Activated T-cell treated with anti-CD3 and anti-CD28 coated beads, Interleukin-2, amount 50 U/mL, for 72 hours (primary cell): Measurements from ENCODE around the gene DCLK2. TPM values are rescaled to one million over a fixed set of nuclear protein-coding genes. Genes with fewer than 3 reads are reported as not detected.

ENCODE experiments used
- ATAC-seq, 2 donors: fragments of 150-1000 bp; cut with Tn5 transposase; replicated peaks in 1 of 2; 2 replicates each; pipeline ENCODE4 v1.10.0; 2021; ENCODE audit warnings: moderate library complexity in 2 of 2, mild to moderate bottlenecking in 1 of 2
- DNase-seq, 2 donors: peaks; one replicate each; pipeline ENCODE4 v3.0.0; 2021 to 2022; ENCODE audit warnings: mixed read lengths in 1 of 2
- H3K27ac Mint-ChIP-seq: one replicate; pipeline ENCODE4 v1.8.0; 2022; ENCODE audit warnings: mild to moderate bottlenecking, moderate library complexity, mixed read lengths
- H3K27me3 Mint-ChIP-seq: one replicate; pipeline ENCODE4 v1.8.0; 2022; ENCODE audit warnings: low read depth, mixed read lengths
- H3K36me3 Mint-ChIP-seq, 2 donors: one replicate each; pipeline ENCODE4 v1.8.0; 2022; ENCODE audit warnings: mixed read lengths in 2 of 2, mild to moderate bottlenecking in 1 of 2; ENCODE audit not compliant: insufficient read depth in 2 of 2
- H3K4me1 Mint-ChIP-seq: one replicate; pipeline ENCODE4 v1.8.0; 2022; ENCODE audit warnings: low read depth, mixed read lengths
- H3K4me3 Mint-ChIP-seq, 2 donors: one replicate each; pipeline ENCODE4 v1.8.0; 2022; ENCODE audit warnings: mild to moderate bottlenecking in 2 of 2, mixed read lengths in 2 of 2, moderate library complexity in 2 of 2
- H3K9me3 Mint-ChIP-seq, 2 donors: one replicate each; pipeline ENCODE4 v1.8.0; 2022; ENCODE audit warnings: mixed read lengths in 2 of 2
- total RNA-seq, 2 donors: library from RNA; stranded (reverse); gene quantifications; one replicate each; pipeline ENCODE4 v1.2.3, GENCODE V29; 2022

Gene DCLK2
- total RNA-seq, 2 donors from 2014 or later, result 0.12 to 0.46 TPM

DNA sequence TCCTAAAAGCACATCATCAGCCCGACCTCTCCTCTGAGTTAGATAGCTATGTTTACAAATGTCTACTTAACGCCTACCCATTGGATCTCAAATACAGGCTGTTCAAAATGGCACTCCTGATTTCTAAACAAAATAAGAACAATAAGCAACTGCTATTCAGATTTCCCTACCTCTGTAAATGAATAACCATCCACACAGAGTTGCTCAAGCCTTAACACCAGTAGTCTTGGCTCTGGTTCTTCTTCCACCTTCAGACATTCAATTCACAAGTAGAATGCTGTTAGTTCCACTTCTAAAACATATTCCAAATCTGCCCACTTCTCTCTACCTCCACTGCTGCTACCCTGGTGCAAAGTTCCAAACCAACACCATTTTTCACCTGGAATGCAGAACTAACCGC is 27.1 kb upstream of the DCLK2 start:
- H3K9me3 Mint-ChIP-seq, result peaks cover 1 to 2% of the 10 kb centered on the region in 2 donors
- H3K4me1 Mint-ChIP-seq, result no peaks in the 10 kb centered on the region
- H3K27me3 Mint-ChIP-seq, result no peaks in the 10 kb centered on the region
- no peak overlapping the region for H3K4me3 Mint-ChIP-seq
- H3K27ac Mint-ChIP-seq, result no peak overlapping the region
- no peak for DNase-seq
- no peaks in the 10 kb centered on the region for H3K36me3 Mint-ChIP-seq
- no peak for ATAC-seq

DNA sequence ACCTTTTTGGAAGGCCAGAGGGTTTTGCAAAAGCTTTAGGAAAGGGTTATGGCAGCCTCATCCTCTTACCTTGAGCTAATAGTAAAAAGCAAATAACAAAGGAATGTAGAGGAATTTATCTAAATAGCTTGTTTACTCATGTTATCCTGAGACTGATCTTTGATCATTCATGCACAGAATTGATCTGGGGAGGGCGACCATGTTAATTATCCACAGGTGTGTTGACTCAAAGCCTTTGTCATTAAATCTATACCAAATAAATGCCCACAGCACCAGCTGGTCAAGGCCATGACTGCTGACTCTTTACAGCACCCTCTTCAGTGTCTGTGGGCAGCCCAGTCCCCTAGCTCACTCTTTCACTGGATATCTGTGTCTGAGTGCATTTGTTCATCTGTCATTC is 22.8 kb upstream of the DCLK2 start:
- DNase-seq, result no peak
- no peak overlapping the region for H3K27ac Mint-ChIP-seq
- ATAC-seq, result no peak
- H3K4me3 Mint-ChIP-seq, result no peak overlapping the region
- no peaks in the 10 kb centered on the region for H3K36me3 Mint-ChIP-seq
- no peaks in the 10 kb centered on the region for H3K4me1 Mint-ChIP-seq
- H3K9me3 Mint-ChIP-seq, result peaks cover 1 to 2% of the 10 kb centered on the region in 2 donors
- peaks cover 6% of the 10 kb centered on the region for H3K27me3 Mint-ChIP-seq

DNA sequence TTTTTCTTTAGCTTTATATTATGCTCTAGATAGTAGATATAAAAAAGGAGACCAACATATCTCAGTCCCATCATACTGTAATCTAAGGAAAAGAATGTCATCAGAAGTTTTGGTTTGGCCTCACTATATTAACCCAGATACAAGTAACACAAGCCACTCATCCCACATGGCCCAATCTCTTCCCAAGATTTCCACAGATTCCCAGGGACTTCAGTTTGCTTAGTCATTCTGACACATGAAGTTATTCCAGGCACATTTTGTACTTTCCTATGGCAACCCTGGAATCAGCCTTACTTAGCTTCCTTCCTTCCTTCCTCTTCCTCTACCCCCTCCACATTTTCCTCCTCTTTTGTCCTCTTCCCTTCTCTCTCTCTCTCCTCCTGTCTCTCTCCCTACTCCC is 21.7 kb upstream of the DCLK2 start:
- Mint-ChIP-seq H3K9me3 (peaks cover 1 to 2% of the 10 kb centered on the region in 2 donors), H3K36me3 (no peaks in the 10 kb centered on the region), H3K4me3 (no peak overlapping the region), H3K4me1 (no peaks in the 10 kb centered on the region), H3K27ac (no peak overlapping the region), H3K27me3 (peaks cover 10% of the 10 kb centered on the region)
- DNase-seq (no peak), ATAC-seq (no peak)

DNA sequence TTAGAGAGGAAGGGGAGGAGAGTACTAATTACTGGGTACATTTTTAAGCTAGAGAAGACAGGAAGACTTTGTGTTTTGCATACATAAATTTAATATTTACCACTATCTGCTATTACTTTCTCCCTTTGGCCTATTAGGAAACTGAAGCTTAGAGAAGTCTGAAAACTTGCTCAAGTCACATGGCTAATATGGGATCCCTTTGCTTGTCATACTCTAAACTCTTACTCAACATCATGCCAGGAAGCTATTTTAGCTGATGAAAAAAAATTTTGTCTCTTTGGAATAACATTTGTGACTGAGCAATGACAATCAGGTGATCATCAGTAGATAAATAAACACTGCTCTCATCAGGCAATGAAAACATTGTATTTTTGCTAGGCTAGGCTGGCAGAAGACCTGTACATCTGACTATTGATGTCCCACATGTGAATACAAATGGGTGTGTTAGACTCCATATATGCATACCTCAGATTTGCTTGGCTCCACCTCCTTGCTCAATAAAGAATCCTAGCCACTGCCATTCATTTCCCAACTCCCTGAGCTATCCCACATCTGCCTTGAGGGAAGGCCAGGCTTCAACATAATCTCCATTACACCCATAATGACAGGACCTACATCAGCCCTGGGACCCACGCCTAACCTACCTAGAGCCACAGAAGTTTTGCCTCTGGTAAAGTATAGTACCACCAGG is 17.0 kb upstream of the DCLK2 start:
- Mint-ChIP-seq H3K9me3 (no peaks in the 10 kb centered on the region), H3K27ac (no peak overlapping the region), H3K36me3 (no peaks in the 10 kb centered on the region), H3K4me1 (no peaks in the 10 kb centered on the region), H3K27me3 (peaks cover 14% of the 10 kb centered on the region), H3K4me3 (no peak overlapping the region)
- ATAC-seq (no peak), DNase-seq (no peak)

DNA sequence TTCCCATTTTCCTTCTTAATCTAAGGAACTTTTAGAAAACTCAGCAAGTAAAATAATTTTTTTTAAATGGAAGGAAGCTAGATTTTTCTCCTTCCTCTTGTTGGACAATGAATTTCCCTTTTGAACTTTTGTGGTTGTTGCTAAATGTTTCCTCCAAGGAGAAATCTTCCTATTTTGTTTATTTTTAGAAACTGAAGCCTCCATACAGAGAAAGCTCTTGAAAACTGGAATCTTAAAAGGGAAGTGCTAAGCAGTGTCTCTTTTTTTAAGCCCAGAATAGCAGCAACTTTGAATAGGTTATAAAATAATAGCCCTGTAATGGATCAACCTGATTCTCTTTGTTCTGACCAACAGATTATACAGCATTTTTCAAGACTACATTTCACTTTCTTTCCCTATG is 15.1 kb upstream of the DCLK2 start:
- Mint-ChIP-seq H3K4me3 (no peak overlapping the region), H3K36me3 (no peaks in the 10 kb centered on the region), H3K4me1 (no peaks in the 10 kb centered on the region), H3K9me3 (no peaks in the 10 kb centered on the region), H3K27ac (no peak overlapping the region), H3K27me3 (peaks cover 12% of the 10 kb centered on the region)
- no peak for DNase-seq
- ATAC-seq, result no peak

DNA sequence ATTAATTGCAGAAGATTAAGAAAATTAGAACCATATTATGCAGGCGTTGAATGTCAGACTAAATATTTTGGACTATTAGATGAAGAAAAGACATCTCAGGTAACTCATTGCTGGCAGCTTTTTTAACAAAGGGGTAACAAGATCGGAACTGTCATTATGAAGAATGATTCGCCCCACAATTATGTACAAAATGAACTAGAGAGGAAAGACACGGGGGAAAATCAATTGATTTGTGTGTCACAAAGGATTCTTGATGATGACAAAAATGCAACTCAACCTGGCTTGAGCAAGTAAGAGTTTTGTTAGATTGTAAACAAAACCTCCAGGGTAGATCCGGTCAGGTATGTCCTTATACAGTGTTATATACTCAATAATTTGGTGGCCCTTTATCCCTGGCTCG is 12.5 kb upstream of the DCLK2 start:
- H3K4me3 Mint-ChIP-seq, result no peak overlapping the region

DNA sequence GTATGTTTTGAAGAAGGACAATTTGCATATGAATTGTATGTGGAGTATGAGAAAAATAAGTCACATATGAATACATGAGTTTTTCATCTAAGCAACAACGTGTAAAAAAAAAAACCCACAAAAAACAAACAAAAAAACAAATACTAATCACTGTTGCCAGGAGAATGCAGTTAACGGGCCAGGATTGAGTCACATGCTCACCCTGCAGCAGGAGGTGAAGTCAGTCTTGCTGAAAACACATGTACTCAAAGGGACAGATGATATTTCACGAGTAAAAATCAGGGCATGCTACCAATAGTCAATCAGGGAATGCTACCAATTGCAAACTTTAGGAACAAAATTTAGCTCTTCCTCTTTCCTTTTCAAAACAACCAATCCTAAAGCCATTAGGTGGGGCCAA is 10.4 kb upstream of the DCLK2 start:
- ATAC-seq (no peak), DNase-seq (no peak)
- no peaks in the 10 kb centered on the region for H3K36me3 Mint-ChIP-seq
- H3K4me1 Mint-ChIP-seq, result no peaks in the 10 kb centered on the region
- no peaks in the 10 kb centered on the region for H3K9me3 Mint-ChIP-seq
- peaks cover 11% of the 10 kb centered on the region for H3K27me3 Mint-ChIP-seq
- H3K27ac Mint-ChIP-seq, result no peak overlapping the region
- H3K4me3 Mint-ChIP-seq, result no peak overlapping the region

More for the DNA sequence above, 12.5 kb upstream of the DCLK2 start:
- Mint-ChIP-seq H3K9me3 (no peaks in the 10 kb centered on the region), H3K27me3 (peaks cover 18% of the 10 kb centered on the region), H3K4me1 (no peaks in the 10 kb centered on the region), H3K27ac (no peak overlapping the region), H3K36me3 (no peaks in the 10 kb centered on the region)
- DNase-seq (no peak), ATAC-seq (no peak)

DNA sequence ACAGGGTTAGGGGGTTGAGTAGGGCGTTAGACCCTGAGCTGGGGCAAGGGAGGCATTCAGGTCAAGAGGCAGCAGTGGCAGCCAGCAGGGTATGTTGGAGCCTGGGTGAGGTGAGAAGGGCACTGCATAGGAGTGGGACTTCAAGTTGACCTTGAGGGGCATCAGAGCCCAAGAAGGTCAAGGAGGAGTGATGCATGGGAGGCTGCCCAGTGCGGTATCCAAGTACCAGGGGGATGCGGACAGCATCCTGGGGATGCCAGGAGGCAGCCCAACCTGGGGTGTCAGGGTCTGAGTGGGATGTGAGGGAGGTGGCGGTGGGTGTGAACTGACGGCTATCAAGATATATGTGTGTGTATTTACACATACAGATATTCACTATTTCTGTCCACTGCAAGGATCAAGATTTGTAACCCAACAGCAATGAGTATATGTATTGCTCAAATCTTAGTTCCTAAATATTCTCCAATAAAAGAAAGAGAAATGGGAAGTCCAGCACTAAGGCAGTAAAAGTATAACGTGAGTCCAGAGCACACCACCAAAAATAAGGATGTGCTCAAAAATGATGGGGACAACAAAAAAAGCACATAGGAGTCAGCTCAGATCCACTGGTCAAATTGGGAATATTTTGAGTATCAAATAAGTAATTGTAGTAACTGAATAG is 9.8 kb upstream of the DCLK2 start:
- no peak for ATAC-seq
- no peaks in the 10 kb centered on the region for H3K36me3 Mint-ChIP-seq
- DNase-seq, result no peak
- peaks cover 11% of the 10 kb centered on the region for H3K27me3 Mint-ChIP-seq
- H3K27ac Mint-ChIP-seq, result no peak overlapping the region
- H3K4me1 Mint-ChIP-seq, result no peaks in the 10 kb centered on the region
- H3K9me3 Mint-ChIP-seq, result no peaks in the 10 kb centered on the region
- H3K4me3 Mint-ChIP-seq, result no peak overlapping the region

DNA sequence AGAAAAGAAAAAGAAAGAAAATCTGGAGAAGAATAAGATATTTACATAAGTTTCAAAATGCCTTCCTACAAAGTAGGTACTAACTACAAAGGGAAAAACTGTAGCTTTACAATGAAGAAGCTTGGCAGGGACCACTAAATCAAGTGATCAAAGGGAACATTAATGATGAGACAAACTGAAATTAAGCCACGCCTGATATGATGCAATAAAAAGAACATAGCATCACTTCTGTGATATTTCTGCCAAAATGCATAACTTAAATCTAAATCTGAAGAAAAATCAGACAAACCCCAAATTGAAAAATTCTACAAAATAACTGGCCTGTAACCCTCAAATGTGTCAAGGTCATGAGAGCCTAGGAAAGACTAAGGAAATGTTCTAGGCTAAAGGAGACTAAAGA is 8.9 kb upstream of the DCLK2 start:
- DNase-seq, result no peak

DNA sequence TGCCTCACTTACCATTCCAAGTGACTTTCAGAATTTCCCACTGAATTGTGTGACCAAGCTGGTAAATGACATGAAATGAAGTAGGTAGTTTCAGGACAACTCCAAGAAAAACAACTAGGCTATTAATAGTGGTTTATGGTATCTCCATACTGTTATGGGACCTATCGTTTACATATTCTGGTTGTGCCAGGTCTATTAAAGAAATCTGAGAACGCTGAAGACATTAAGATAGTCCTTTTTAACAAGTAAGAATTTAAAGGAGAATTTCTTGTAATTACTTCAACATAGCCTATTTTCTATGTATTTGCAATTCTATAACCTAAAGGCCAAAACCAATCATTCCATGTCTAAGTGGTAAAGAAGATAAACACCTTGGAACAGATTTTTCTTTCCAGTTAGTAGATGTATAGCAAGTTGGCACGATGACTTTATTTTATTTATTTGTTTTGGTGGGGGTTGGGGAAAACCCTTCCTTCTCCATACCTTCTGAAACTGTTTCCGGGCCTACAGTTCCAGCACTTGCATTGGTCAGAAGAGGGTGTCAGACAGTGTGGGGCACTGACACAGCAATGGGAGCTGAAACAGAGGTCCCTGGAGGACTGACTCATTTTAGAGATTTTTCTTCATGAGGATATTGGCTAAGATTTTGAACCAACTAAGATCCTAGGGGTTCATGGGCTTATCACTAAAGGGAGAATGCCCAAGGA is 7.6 kb upstream of the DCLK2 start:
- Mint-ChIP-seq H3K9me3 (peaks cover 0 to 2% of the 10 kb centered on the region in 2 donors), H3K27me3 (peaks cover 21% of the 10 kb centered on the region), H3K36me3 (no peaks in the 10 kb centered on the region), H3K4me3 (no peak overlapping the region), H3K27ac (no peak overlapping the region), H3K4me1 (no peaks in the 10 kb centered on the region)
- DNase-seq (no peak), ATAC-seq (no peak)

More for the DNA sequence above, 8.9 kb upstream of the DCLK2 start:
- no peaks in the 10 kb centered on the region for H3K9me3 Mint-ChIP-seq
- H3K4me1 Mint-ChIP-seq, result no peaks in the 10 kb centered on the region
- H3K27ac Mint-ChIP-seq, result no peak overlapping the region
- H3K4me3 Mint-ChIP-seq, result no peak overlapping the region
- peaks cover 11% of the 10 kb centered on the region for H3K27me3 Mint-ChIP-seq
- ATAC-seq, result no peak
- no peaks in the 10 kb centered on the region for H3K36me3 Mint-ChIP-seq

DNA sequence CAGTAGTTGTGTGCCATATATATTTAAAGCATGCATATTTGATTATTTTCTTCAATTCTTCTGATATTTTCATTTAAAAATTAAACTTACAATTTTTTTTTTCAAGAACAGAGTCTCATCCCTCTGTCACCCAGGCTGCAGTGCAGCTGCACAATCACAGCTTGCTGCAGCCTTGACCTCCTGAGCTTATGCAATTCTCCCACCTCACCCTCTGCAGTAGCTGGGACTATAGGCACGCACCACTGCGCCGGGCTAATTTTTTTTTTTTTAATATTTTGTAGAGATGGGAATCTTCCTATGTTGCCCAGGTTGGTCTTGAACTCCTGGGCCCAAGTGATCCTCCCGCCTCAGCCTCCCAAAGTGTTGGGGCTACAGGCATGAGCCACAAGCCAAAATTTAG is 5.8 kb upstream of the DCLK2 start:
- Mint-ChIP-seq H3K9me3 (peaks cover 0 to 2% of the 10 kb centered on the region in 2 donors), H3K27me3 (peaks cover 39% of the 10 kb centered on the region), H3K36me3 (no peaks in the 10 kb centered on the region), H3K27ac (no peak overlapping the region), H3K4me3 (no peak overlapping the region), H3K4me1 (no peaks in the 10 kb centered on the region)
- ATAC-seq (no peak), DNase-seq (no peak)

DNA sequence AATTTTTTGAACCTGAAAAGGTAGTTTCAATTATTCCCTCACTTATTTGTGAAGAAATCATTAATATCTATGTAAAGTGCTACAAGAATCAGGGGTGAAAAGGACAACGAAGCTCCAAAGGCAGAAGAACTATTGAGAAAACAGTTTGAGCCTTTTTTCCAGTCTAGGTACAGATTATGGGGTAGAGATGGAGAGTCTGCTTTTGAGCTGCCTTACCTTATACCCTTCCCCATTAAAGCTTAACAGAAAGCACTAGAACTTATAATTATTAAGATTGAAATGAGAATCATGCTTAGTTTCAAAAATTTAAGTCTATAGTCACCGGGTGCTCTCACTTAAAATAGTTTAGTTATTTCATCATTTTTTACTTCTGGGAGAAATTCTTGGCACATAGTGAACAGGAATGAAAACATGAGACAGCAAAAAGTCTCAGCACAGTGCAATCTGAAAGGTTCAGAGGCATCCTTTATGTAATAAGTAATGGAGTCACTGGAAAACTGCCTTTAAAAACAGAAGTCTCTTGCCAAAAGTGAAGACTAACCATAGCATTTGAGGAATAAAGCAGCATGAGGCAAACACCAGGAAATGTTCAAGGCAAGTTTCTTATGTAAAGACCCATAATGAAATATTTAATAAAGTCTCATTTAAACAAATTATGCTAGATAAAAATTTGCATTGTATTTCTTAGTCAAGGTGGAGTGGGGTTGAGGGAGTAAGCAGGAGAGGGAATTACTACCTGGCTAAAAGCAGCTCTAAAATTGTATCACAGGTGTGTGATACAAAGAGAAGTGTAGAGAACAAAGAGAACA is 5.1 kb upstream of the DCLK2 start:
- no peak for DNase-seq
- Mint-ChIP-seq H3K4me1 (no peaks in the 10 kb centered on the region), H3K9me3 (peaks cover 0 to 2% of the 10 kb centered on the region in 2 donors), H3K36me3 (no peaks in the 10 kb centered on the region), H3K4me3 (no peak overlapping the region), H3K27ac (no peak overlapping the region), H3K27me3 (peaks cover 38% of the 10 kb centered on the region)
- ATAC-seq, result no peak

DNA sequence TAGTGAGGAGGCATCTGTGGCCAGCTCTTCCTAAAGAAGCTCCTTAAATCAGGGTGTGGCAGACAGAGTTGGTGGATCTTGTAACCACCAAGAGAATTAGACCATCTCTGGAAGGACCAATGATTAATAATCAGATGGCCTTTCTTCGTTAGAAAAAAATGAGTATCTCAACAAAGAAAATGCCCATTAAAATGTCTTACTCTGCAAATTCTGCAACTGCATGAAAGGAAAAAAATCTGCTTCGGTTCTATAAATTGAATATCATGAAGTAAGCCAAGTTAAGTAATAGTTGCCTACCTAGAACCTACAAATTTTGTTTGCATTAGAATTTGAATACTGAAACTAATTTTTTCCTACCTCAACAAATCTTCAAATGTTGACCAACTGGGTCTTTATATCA is 4.2 kb upstream of the DCLK2 start:
- ATAC-seq, result no peak
- no peak overlapping the region for H3K27ac Mint-ChIP-seq
- peaks cover 0 to 2% of the 10 kb centered on the region in 2 donors for H3K9me3 Mint-ChIP-seq
- H3K4me1 Mint-ChIP-seq, result no peaks in the 10 kb centered on the region
- no peak overlapping the region for H3K4me3 Mint-ChIP-seq
- DNase-seq, result no peak
- H3K36me3 Mint-ChIP-seq, result no peaks in the 10 kb centered on the region
- H3K27me3 Mint-ChIP-seq, result peaks cover 31% of the 10 kb centered on the region
